Upper lobe of right lung (tissue), 1 donor: ENCODE data around the gene FLT3LG. TPM values are rescaled to one million over a fixed set of nuclear protein-coding genes. Genes with fewer than 3 reads are reported as not detected.
A peak's percentile ranks its signal among the peaks of the same experiment; 100 is the strongest.

Source experiments
- ATAC-seq: fragments of 200-7000 bp; cut with Tn5 transposase; one replicate; pipeline ENCODE4 v1.9.1; 2020; ENCODE audit warnings: mild to moderate bottlenecking, moderate library complexity
- DNase-seq: peaks from one replicate; pipeline ENCODE4 v3.0.0-alpha.2; 2020
- H3K27ac ChIP-seq: fragments of 200-600 bp; one replicate; pipeline ENCODE4 v1.8.0; 2022
- H3K27me3 ChIP-seq: fragments of 200-600 bp; one replicate; pipeline ENCODE4 v1.8.0; 2022; ENCODE audit warnings: mild to moderate bottlenecking
- H3K36me3 ChIP-seq: fragments of 200-600 bp; one replicate; pipeline ENCODE4 v1.8.0; 2022
- H3K4me1 ChIP-seq: fragments of 200-600 bp; one replicate; pipeline ENCODE4 v1.8.0; 2022
- H3K4me3 ChIP-seq: fragments of 200-600 bp; one replicate; pipeline ENCODE4 v1.8.0; 2022; ENCODE audit warnings: mild to moderate bottlenecking
- H3K9me3 ChIP-seq: fragments of 200-600 bp; one replicate; pipeline ENCODE4 v1.8.0; 2022
- CTCF ChIP-seq: fragments of 200-600 bp; IDR thresholded peaks from one replicate; pipeline ENCODE4 v1.8.0; 2022; ENCODE audit warnings: antibody characterized with exemption
- intact Hi-C: fragments of 100-400 bp; cut with DNase I; formaldehyde crosslinking; loops from one replicate; pipeline ENCODE4 v1.11.0; 2022
- microRNA-seq: library from miRNA; unstranded; fragments of <30 nt; microRNA quantifications from one replicate; pipeline ENCODE4 v1.2.0, GENCODE V29; 2020; ENCODE audit warnings: borderline microRNAs expressed
- total RNA-seq: library from RNA; stranded (reverse); fragmentation: NEBNext Ultra II Directional; extraction: Animal tissue kit (Norgen Biotek cat#: 25700); gene quantifications from one replicate; pipeline ENCODE4 v1.2.1, GENCODE V29; 2021
- donor health status: DM: no; HTN: yes; CAD: no; lungs with severe emphysema.

FLT3LG gene
- total RNA-seq, 1 donor from 2014 or later, result 12.1 TPM

- no peak for TF ChIP-seq CTCF
- H3K27ac ChIP-seq, result peak overlapping the region; percentile 52
- intact Hi-C loops, result no loop called here
- H3K4me3 ChIP-seq, result peak overlapping the region; percentile 46
- peaks cover 24% of the 10 kb centered on the region for H3K36me3 ChIP-seq
- DNase-seq, result no peak
- H3K4me1 ChIP-seq, result peaks cover 3% of the 10 kb centered on the region
- H3K9me3 ChIP-seq, result no peaks in the 10 kb centered on the region
- ATAC-seq, result no peak
- no peaks in the 10 kb centered on the region for H3K27me3 ChIP-seq
These were observed 54.3 kb downstream of the FLT3LG start for GRCh38 chr19:49528211-49528771.

- no peaks in the 10 kb centered on the region for H3K9me3 ChIP-seq
- intact Hi-C loops, result no loop called here
- no peak for ATAC-seq
- H3K36me3 ChIP-seq, result peaks cover 16% of the 10 kb centered on the region
- no peak for TF ChIP-seq CTCF
- H3K4me3 ChIP-seq, result no peak overlapping the region
- no peak overlapping the region for H3K27ac ChIP-seq
- no peaks in the 10 kb centered on the region for H3K27me3 ChIP-seq
- peaks cover 13% of the 10 kb centered on the region for H3K4me1 ChIP-seq
- no peak for DNase-seq
These were observed 56.7 kb downstream of the FLT3LG start for GRCh38 chr19:49530708-49531107.

- Histone ChIP-seq H3K27ac (no peak overlapping the region), H3K4me1 (peaks cover 13% of the 10 kb centered on the region), H3K27me3 (no peaks in the 10 kb centered on the region), H3K36me3 (peaks cover 22% of the 10 kb centered on the region), H3K4me3 (peak overlapping the region; percentile 66), H3K9me3 (no peaks in the 10 kb centered on the region)
- TF ChIP-seq CTCF, result peak; percentile 28
- DNase-seq (peak; percentile 90), ATAC-seq (peak; percentile 94)
- intact Hi-C loops, result no loop called here
These were observed 59.8 kb downstream of the FLT3LG start for GRCh38 chr19:49533551-49534488.

GRCh38 chr19:49534632-49535385 is 60.8 kb downstream of the FLT3LG start:
- H3K9me3 ChIP-seq, result no peaks in the 10 kb centered on the region
- no peak for TF ChIP-seq CTCF
- no peak for DNase-seq
- H3K36me3 ChIP-seq, result peaks cover 27% of the 10 kb centered on the region
- intact Hi-C loops, result no loop called here
- ATAC-seq, result no peak
- H3K27ac ChIP-seq, result no peak overlapping the region
- H3K4me1 ChIP-seq, result peaks cover 13% of the 10 kb centered on the region
- H3K27me3 ChIP-seq, result no peaks in the 10 kb centered on the region
- H3K4me3 ChIP-seq, result peak overlapping the region; percentile 66

Small RNA genes lying within 50 kb of the gene (microRNA-seq; reads per million reads assigned to microRNA genes)
- 770 reads per million, percentile 84 among the genes with 10 or more reads in this experiment for gene MIR150

Other genes starting within 250 kb of the FLT3LG start
- 4.5 TPM for gene SLC6A16, start 149.0 kb upstream of the FLT3LG start, total RNA-seq
- gene CD37, start 138.8 kb upstream of the FLT3LG start, total RNA-seq, result 101 TPM
- gene TEAD2, start 111.8 kb upstream of the FLT3LG start, total RNA-seq, result 36.4 TPM
- not detected for gene DKKL1, start 110.3 kb upstream of the FLT3LG start, total RNA-seq
- gene KASH5, start 86.0 kb upstream of the FLT3LG start, total RNA-seq, result 2.2 TPM
- not detected for gene PTH2, start 50.8 kb upstream of the FLT3LG start, total RNA-seq
- gene GFY, start 48.8 kb upstream of the FLT3LG start, total RNA-seq, result not detected
- 0.69 TPM for gene SLC17A7, start 32.7 kb upstream of the FLT3LG start, total RNA-seq
- 64.2 TPM for gene PIH1D1, start 22.4 kb upstream of the FLT3LG start, total RNA-seq
- gene ALDH16A1, start 21.0 kb upstream of the FLT3LG start, total RNA-seq, result 32.3 TPM
- 1,829 TPM for gene RPL13A, start 13.4 kb downstream of the FLT3LG start, total RNA-seq
- gene RPS11, start 22.2 kb downstream of the FLT3LG start, total RNA-seq, result 1,616 TPM
- 320 TPM for gene FCGRT, start 38.4 kb downstream of the FLT3LG start, total RNA-seq
- gene RCN3, start 53.8 kb downstream of the FLT3LG start, total RNA-seq, result 22.1 TPM
- 48.7 TPM for gene NOSIP, start 106.3 kb downstream of the FLT3LG start, total RNA-seq
- gene PRRG2, start 107.1 kb downstream of the FLT3LG start, total RNA-seq, result 10.1 TPM
- 30.9 TPM for gene PRR12, start 117.0 kb downstream of the FLT3LG start, total RNA-seq
- gene RRAS, start 165.9 kb downstream of the FLT3LG start, total RNA-seq, result 138 TPM
- gene SCAF1, start 168.0 kb downstream of the FLT3LG start, total RNA-seq, result 67.9 TPM
- 86.4 TPM for gene IRF3, start 191.6 kb downstream of the FLT3LG start, total RNA-seq
- 15.8 TPM for gene BCL2L12, start 191.7 kb downstream of the FLT3LG start, total RNA-seq
- gene PRMT1, start 203.1 kb downstream of the FLT3LG start, total RNA-seq, result 90.8 TPM
- gene ADM5, start 215.4 kb downstream of the FLT3LG start, total RNA-seq, result 1.9 TPM
- gene CPT1C, start 216.9 kb downstream of the FLT3LG start, total RNA-seq, result 6.1 TPM